Dermis microvascular lymphatic vessel endothelial cell (primary cell): ENCODE data around the gene TMEM240. TPM values are rescaled to one million over a fixed set of nuclear protein-coding genes. Genes with fewer than 3 reads are reported as not detected.
"Not testable (repeated sequence)": the region's sequence is repeated elsewhere in the genome, so short reads cannot be mapped to it uniquely, and the experiment has no call there.

Experiments used
- DNase-seq, 2 donors: peaks; one replicate each; pipeline versions ENCODE4 v3.0.0 to v3.0.0-alpha.2; 2010; ENCODE audit warnings: low read depth in 2 of 2
- total RNA-seq: library from RNA; depleted of rRNA; stranded (reverse); fragments of >200 nt; gene quantifications from 2 replicates; pipeline ENCODE4 v1.2.1, GENCODE V29; 2014

TMEM240 gene
- total RNA-seq, 1 donor from 2014 or later = 1.0 TPM

DNA sequence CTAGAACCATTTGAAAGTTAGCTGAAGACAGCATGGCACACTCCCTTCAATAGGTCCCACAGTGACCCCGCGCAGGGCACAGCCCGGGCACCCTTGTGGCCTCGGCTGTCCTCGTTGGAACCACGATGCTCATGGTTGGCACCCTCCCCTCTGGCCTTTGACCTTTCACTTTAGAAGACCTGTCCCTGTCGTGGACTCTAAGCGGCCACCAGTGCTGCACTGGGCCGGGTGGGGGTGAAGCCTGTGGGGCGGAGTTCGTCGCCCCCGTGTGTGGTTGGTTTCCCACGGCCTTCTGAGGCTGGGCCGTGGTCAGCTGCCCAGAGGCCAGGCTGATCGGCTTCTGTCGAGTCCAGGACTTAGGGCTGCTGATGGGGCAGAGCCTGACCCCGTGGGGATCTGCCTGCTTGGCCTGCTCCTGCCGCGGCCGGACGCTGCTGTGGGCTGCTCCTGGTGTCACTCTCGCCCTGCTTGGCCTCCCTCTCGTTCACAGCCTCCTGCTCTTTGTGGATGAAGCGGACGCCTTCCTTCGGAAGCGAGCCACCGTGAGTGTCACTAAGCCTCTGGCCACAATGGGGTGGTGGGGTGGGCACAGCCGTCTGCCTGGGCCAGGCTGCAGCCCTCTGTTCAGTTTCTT lies 15.6 kb downstream of the TMEM240 start:
- not testable (repeated sequence) for DNase-seq

DNA sequence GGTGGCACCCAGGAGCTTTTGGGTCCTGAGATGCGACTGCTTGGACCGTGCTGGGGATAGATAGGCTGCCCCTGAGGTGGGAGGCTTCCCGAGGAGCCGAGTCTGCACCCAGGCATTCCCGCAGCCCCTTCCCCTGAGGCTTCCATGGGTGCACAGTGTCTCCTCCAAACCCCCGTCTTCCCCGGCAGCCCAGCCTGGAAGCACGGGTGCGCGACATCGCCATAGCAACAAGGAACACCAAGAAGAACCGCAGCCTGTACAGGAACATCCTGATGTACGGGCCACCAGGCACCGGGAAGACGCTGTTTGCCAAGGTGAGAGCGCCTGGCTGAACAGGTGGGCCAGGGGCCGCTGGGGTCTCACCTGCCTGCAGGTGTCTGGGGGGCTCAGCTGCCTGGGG lies 16.8 kb downstream of the TMEM240 start:
- DNase-seq = not testable (repeated sequence)

DNA sequence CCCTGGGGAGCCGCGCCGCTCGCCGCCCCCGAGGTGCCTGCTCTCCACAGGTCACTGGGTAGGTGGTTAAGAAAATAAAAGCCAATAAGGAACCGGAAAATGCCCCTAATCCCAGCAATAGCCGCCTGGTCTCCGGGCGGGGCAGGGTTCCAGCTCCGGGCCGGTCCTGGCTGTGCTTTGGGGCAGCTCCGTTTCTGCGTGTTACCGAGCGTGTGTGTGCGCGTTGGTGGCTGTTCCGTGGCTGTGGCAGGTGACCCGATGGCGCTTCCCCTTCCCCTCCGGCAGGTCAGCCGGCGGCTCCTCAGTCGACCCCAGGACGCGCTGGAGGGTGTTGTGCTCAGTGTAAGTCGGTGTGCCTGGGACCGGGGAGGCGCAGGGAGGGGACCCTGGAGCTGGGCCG lies 17.2 kb downstream of the TMEM240 start:
- not testable (repeated sequence) for DNase-seq

- DNase-seq = not testable (repeated sequence)
These were observed 17.9 kb downstream of the TMEM240 start for GRCh38 chr1:1522536-1522935.

- no peak for DNase-seq
These were observed 19.1 kb downstream of the TMEM240 start for GRCh38 chr1:1521331-1521730.

GRCh38 chr1:1519805-1520505 lies 20.5 kb downstream of the TMEM240 start:
- not testable (repeated sequence) for DNase-seq

DNA sequence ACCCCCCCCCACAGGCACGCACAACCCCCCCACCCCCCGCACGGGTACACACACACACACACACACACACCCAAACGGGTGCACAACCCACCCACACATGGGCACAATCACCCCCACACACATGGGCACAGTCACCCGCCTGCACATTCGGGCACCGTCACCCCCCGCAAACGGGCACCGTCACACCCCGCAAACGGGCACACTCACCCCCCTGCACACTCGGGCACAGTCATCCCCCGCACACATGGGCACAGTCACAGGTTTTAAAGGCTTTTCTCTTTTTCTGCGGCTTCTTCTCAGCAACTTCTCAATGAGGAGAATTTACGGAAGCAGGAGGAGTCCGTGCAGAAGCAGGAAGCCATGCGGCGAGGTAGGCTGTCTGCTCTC lies 21.8 kb downstream of the TMEM240 start:
- not testable (repeated sequence) for DNase-seq

GRCh38 chr1:1517973-1518620 lies 22.3 kb downstream of the TMEM240 start:
- no peak for DNase-seq

- not testable (repeated sequence) for DNase-seq
These were observed 23.5 kb downstream of the TMEM240 start for GRCh38 chr1:1516923-1517322.

- DNase-seq = not testable (repeated sequence)
These were observed 26.0 kb downstream of the TMEM240 start for GRCh38 chr1:1514376-1514775.

DNA sequence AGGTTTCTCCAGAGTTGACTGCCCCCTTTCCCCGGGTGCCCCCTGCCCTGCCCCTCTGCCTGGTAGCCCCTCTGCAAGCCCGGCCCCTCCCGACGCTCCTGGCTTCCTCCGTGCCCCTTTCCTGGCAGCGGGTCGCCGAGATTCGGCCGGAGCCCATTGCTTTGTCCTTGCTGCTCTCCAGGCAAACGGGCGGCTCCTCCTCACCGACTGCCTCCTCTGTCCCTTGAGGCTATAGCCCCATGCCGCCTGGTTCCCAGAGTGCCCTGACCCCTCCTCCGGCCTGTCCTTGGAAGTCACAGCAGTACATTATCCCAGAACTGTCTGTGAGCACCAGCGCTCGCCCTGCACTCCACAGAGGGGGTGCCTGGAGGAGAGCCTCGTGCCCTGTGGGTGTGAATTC lies 26.7 kb downstream of the TMEM240 start:
- not testable (repeated sequence) for DNase-seq

- not testable (repeated sequence) for DNase-seq
These were observed 28.0 kb downstream of the TMEM240 start for GRCh38 chr1:1512425-1512824.

- peak; percentile 96 to 99 for DNase-seq
These were observed 28.7 kb downstream of the TMEM240 start, which contains the start of gene ATAD3A for GRCh38 chr1:1511533-1512285. Gene ATAD3A (plus strand): TSS chr1:1512162. CDS start chr1:1512269, 107 bp downstream.

- DNase-seq = peak in 1 of 2 donors; percentile 42
These were observed 29.4 kb downstream of the TMEM240 start for GRCh38 chr1:1510912-1511532.

- DNase-seq = not testable (repeated sequence)
These were observed 31.0 kb downstream of the TMEM240 start for GRCh38 chr1:1509465-1509850.

GRCh38 chr1:1508775-1509464 lies 31.5 kb downstream of the TMEM240 start:
- DNase-seq = not testable (repeated sequence)

DNA sequence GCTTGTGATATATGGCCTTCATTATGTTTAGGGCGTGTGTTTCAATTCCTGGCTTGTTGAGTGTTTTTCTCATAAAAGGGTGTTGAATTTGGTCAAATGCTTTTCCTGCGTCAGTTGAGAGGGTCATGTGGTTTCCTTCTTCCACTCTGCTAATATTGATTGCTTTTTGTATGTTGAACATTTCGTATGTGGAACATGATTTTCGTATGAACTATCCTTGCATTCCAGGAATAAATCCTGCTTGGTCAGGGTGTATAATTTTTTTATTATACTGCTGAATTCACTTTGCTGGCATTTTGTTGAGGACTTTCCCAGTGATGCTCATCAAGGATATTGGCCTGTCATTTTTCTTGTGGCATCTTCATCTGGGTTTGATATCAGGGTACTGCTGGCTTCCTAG lies 33.1 kb downstream of the TMEM240 start:
- DNase-seq = no peak

DNA sequence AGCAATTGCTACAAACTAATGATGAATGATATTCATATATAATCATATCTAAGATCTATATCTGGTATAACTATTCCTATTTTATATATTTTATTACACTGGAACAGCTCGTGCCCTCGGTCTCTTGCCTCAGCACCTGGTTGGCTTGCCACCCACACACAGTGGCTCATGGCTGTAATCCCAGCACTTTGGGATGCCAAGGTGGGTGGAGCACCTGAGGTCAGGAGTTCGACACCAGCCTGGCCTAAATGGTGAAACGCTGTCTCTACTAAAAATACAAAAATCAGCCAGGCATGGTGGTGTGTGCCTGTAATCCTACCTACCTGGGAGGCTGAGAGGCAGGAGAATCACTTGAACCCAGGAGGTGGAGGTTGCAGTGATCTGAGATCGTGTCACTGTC lies 34.6 kb downstream of the TMEM240 start:
- not testable (repeated sequence) for DNase-seq

- not testable (repeated sequence) for DNase-seq
These were observed 35.0 kb downstream of the TMEM240 start for GRCh38 chr1:1505366-1505798.

- peak in 1 of 2 donors; percentile 65 for DNase-seq
These were observed 35.6 kb downstream of the TMEM240 start for GRCh38 chr1:1504777-1505365.
